NCI-H446 (cell line): ENCODE data around the gene NEK2.
A peak's percentile ranks its signal among the peaks of the same experiment; 100 is the strongest.
"Not testable (repeated sequence)": the region's sequence is repeated elsewhere in the genome, so short reads cannot be mapped to it uniquely, and the experiment has no call there.

Source experiments
- DNase-seq, 2 experiments: peaks; one replicate each; lab custom pipeline; 2025; lab: John Stamatoyannopoulos, UW

The NEK2 gene

DNA sequence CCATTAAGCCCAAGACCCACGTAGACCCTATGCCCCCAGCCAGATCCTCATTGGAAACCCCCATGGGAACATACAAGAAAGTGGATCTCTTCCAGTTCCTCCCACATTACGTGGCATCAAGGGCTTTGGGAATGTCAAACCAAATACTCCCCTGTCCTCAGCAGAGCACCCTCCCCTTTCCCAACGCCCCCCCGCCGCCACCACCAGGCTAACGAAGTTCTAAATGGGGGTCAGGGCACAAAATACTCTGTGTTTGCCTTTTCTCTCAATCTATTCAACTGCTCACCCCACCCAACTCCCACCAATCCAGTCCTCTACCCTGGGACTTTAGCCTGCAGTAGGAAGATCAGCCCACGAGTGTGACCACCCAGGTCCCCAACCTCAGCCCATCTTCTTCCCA is 24.5 kb downstream of the NEK2 start:
- no peak for DNase-seq

DNA sequence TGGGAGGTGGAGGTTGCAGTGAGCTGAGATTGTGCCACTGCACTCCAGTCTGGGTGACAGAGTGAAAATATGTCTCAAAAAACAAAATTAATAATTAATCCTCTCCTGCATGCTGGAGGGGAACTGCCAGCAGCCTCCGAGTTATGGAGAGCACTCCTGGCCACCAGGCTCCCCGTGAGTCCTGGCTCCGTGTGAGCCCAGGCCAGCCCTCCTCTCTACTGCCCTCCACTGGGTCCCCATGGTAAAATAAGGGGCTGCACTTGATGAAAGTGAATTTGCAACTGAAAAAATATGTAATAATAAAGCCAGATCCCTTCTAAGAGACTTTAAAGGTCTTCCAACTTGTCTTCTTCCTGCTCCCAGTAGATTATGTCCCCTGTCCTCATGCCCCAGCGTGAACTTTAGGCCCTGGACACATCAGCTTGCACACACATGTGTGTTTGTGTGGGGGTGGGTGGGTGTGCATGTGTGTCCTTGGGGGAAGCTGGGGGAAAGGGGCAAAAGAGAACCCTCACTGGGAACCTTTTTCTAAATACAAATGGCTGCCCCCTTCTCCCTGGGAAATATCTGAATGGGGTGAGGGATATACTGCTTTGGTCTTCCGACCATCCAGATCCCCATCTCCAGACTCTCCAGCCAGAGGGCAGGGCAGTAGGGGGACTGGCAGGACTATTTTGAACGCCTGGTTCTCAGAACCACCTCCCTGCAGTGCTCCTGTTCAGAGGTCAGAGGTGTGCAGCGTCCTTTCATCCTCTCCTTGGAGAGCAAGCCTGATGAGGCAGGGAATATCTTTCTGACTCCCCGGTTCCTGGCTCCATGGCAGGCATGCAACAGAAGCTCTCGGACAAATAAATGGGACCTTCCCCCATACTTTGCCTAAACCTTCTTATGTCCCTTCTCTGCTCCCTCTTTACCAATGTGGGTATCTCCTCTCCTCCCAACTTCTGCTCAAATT is 26.2 kb downstream of the NEK2 start:
- peak; percentile 16 to 57 for DNase-seq

DNA sequence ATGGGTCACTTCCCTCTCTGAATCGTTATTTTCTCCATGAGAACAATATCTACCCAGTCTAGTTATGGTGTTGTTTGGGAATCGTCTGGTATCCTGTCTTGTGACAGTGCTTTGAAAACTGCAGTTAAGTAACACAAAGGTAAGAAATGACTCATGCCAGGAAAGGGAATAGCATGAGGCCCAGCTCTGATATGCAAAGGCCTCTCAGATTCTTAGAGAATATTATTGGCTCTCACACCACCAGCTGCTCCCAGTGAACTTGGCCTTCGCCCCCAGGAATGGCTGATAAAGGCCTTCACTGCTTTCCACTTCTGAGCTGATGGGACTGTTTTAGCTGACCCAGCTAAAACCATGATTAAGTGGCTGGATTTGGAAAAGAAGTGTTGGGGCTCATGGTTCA is 27.1 kb downstream of the NEK2 start:
- DNase-seq: no peak

DNA sequence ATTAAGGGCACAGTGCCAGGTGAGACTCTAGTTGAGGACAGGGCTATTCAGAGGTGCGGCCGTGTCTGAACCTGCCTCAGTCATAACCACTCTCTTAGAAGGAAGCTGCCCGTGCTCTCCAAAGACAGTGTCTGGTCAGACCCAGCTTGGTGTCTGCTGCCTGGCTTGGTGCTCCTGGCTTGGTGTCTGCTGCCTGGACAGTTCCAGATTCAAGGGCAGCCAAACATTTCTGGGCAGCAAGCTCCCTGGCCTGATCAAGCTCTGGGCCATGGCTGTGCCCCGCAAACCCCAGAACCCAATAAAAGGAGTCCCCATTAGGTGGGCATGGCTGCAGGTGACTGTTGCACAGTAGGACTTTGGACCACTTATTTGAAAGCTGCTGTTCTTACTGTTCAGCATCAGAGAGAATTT is 27.7 kb downstream of the NEK2 start:
- no peak for DNase-seq

DNA sequence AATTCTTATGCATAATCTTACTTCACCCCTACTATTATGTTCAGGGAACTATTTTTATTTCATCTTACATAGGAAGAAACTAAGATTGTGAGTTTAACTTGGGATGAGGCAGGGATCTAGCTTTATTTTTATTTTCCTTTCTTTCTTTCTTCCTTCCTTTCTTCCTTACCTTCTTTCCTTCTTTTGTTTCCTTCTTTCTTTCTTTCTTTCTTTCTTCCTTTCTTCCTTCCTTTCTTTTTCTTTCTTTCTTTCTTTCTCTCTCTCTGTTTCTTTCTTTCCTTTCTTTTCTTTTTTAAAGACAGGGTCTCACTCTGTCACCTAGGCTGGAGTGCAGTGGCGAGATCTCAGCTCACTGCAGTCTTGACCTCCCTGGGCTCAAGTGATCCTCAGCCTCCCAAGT is 28.9 kb downstream of the NEK2 start:
- no peak for DNase-seq

DNA sequence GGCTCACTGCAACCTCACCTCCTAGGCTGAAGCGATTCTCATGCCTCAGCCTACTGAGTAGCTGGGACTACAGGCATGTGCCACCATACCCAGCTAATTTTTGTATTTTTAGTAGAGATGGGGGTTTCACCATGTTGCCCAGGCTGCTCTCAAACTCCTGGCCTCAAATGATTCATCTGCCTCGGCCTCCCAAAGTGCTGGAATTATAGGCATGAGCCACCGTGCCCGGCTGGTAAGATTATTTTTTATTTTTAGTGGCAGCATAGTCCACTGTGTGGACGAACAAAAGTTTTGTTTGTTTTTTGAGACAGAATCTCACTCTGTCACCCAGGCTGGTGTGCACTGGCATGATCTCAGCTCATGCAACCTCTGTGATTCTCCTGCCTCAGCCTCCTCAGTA is 29.8 kb downstream of the NEK2 start:
- not testable (repeated sequence) for DNase-seq

DNA sequence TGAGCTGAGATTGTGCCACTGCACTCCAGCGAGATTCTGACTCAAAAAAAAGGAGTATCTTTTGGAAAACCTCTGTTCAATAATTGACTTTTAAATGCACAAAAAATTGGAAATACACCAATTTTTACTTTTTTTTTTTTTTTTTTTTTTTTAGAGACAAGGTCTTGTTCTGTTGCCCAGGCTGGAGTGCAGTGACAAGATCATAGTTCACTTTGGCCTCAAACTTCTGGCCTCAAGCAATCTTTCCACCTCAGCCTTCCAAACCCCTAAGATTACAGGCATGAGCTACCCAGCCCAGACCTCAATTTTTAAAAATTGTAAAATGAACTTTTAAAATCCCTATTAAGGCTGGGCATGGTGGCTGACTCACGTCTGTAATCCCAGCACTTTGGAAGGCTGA is 30.8 kb downstream of the NEK2 start:
- DNase-seq: no peak

DNA sequence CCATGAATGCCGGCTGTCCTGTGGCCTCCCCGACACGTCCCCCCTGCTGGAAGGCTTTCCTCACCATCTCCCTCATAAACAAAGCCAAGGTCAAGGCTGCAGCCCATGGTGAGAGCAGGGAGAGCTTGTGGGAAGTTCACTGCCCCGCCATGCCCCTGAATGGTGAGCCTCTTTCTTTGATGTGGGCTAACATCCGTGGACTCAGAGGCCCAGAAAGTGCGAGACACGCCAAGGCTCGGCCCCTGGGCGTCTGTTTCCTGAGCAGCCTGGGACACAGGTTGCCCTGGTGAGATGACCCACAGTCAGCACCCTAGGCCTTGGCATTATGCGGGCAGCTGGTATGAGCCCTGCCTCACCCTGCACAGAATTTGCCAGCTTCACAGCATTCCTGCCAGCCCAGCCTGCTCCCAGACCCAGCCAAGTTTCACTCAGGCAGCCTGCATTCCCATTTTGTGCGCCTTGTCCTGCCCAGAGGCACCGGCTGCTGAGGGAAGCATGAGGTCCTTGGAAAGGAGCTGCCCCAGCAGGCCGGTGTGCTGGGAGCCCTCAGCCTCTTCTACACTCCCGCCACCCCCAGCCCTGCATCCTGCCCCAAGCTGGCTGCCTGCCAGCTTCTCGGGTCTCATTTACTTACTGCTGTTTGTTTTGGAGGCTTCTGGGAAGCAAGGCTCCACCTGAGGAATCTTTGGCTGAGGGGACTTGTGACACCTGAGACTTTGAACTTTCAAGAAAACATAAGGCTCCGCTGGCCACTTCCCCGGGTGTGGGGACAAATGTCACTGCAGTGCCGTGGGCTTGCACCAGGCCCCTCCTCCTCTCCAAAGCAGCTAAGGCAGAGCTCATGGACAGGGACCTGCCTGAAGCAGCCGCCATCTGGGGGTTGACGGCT is 31.9 kb downstream of the NEK2 start:
- peak in 1 of 2 experiments; percentile 74 for DNase-seq

DNA sequence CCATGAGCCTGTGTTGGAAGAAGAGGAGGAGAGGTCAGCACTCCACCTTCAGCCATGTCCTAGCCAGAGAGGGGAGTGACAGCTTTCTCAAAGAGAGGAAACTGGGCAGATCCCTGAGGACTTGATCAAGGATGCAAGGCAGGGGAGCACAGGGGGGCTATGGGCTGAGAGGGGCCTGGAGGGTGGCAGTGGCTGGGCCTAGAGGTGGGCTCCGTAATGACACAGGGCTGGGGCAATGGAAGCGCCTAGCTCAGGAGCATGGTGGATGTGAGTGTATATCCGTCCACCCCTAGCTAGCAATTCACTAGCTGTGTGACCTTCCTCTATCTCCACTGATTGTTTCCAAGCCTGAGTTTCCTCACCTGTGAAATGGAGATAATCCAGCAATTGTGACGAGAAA is 32.6 kb downstream of the NEK2 start:
- DNase-seq: no peak

DNA sequence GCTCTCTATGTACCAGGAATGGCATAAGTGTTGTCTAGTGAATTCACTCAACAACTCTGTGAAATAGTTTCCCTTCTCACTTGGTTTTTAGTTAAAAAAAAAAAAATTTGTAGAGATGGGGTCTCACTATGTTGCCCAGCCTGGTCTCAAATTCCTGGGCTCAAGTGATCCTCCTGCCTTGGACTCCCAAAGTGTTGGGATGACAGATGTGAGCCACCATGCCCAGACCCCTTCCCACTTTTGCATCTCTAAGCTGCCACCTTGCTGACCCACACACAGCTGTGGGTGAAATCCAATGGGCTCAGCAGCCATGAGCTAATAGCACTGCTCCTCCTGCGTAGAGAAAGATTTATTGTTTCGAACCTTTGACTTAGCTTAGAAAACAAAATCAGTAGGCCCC is 33.5 kb downstream of the NEK2 start:
- no peak for DNase-seq

DNA sequence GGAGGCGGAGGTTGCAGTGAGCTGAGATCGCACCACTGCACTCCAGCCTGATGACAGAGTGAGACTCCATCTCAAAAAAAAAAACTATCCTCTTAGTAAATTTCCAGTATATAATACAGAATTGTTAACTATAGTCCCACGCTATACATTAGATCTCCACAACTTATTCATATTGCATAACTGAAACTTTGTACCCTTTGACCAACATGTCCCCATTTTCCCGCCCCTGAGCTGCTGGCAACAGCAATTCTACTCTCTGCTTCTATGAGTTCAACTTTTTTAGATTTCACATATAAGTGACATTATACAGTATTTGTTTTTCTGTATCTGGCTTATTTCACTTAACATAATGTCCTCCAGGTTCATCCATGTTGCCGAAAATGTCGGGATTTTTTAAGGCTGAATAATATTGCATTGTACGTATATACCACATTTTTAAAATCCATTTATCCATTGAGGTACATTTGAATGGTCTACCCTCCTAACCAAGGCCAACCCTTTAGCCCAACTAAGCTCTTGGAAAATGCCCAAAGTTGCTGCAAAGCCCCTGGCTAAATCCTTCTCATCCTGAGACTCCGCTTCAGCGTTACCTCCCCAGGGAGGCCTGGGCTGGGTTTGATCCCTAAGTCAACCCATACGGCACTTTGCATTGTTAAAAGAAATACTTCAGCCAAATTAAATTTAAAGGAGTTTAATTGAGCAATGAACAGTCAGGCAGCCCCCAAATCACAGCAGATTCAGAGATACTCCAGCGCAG is 34.2 kb downstream of the NEK2 start:
- DNase-seq: no peak

DNA sequence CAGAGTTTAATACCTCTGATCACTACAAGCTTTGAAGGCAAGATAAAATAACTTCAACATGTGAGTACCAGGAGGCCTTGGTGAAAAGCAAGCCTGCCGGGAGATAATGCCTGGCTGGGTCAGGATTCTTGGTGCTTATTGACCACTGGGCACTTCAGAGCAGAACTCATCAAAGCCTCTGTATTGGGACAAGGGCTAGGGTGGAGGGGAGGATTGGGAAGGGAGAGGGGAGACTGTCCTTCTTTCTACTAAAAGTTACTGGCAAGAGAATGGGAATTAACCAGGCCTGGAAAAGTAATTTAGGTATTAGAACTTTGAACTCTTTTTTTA is 35.2 kb downstream of the NEK2 start:
- DNase-seq: no peak

DNA sequence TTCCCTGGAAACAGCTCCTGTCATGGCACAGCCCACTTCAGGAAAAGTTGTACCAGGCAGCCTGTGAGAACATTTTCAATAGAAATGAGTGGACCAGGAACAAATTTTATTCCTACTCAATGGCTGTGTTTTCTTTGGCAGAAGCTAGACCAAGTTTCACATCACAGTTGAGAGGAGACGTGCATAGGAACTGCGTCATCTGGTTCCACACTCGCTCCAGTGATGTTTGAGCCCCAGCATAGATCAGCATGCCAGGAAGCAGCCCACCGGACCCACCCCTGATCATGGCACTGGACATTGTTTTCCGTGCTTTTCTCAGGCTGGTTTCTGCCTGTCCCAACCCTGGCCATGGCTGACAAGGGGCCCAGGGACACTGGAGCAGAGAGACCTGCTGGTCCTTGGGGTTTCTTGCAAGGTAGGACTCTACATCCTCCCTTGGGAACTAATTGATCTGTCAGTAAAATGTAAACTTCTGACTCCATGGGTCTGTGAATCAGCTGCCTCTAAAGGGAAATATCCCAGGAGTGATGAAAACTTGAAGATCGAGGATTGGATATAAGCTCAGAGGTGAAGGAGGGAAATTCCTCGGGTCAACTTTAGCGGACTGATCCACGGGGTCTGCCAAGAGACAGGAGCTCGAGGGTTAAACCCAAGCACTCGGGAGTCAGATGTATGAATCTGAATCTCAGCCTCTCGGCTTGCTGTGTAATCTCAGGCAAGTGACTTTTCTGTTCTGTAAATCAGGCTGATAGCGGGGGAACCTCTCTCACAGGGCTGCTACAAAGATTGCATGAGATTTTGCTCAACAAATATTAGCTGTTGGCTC is 35.7 kb downstream of the NEK2 start:
- DNase-seq: no peak

DNA sequence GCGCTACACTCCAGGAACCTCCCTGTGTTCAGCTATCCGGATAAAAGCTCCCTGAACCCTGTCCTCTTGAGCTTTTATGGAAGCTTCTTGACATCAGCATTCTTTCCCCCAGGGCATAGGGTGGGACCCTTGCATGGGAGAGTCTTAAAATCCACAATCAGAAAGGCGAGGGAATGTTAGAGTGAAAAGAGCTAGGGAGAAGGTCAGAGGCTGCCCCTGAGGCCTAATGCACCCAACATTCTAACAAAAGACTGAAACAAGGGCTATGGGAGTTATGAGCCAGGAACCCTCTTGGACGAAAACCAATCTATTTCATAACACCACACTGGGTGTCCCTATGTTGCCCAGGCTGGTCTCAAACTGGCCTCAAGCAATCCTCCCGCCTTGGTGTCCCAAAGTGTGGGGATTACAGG is 36.7 kb downstream of the NEK2 start:
- DNase-seq: no peak

DNA sequence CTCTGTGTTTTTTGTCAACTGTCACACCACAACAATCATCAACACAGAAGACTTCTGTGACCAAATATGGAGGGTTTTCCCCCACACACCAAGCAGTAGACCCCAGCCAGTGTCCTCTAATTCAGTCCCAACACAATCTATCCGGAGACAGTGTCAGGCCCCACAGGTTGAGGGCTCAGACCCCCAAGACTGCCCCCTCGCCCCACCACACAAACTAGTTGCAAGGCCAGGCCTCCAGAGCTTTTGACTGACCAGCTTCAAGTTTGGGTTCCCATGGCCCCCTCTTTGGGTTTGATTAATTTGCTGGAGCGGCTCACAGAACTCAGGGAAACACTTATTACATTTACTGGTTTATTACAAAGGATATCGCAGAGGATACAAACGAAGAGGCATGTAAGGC is 37.2 kb downstream of the NEK2 start:
- DNase-seq: no peak

DNA sequence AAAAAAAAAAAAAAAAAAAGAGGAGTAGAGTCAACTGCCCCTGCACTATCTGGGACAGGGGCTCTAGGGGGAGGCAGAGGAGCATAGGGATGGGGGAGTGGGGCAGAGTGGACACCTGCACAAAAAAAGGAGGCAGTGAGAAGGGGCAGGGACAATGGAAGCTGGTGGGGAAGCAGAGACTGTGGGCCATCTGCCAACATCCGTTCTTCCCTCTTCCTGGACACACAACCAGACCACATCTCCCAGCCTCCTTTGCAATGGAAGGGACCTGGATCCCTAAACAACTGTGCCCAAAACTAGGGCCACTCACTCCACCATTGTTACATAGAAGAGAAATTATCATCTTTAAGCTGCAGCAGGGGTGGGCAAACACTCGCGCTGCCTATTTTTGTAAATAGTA is 38.4 kb downstream of the NEK2 start:
- no peak for DNase-seq

DNA sequence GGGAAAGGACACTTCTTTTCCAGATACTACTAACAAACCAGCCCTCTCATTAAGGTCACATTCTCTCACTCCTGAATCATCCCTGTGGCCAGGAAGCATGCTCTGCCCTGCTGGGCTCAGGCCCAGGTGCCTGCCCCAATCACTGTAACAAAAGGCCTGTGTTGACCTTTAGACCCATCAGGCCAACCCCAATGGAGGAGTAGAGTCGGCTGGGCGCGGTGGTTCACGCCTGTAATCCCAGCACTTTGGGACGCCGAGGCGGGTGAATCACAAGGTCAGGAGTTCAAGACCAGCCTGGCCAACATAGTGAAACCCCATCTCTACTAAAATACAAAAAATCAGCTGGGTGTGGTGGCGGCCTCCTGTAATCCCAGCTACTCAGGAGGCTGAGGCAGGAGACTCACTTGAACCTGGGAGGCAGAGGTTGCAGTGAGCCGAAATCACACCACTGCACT is 38.8 kb downstream of the NEK2 start:
- not testable (repeated sequence) for DNase-seq

DNA sequence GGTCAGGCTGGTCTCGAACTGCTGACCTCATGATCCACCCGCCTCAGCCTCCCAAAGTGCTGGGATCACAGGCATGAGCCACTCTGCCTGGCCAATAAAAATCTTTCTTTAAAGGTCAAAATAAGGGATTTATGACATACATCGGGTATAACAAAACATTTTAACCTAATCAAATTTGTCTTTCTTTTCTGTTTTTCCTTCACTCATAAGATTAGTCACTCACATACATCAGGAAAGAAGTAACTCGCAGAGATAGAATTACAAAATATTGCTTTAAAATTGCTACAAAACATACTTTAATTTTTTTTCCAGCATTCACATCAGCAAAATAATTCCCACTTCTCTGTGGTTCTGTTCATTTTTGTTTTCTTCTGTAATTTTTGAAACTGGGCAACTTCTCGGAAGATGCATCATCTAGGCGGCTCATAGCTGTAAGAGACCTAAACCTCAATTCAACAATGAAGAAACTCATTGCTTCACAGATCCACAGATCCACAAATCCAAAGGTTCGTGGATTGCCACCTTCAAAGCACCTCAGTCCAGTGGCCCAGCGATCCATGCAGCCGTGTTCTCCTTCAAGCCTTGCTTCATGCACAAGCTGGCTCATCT is 39.7 kb downstream of the NEK2 start:
- DNase-seq: no peak

DNA sequence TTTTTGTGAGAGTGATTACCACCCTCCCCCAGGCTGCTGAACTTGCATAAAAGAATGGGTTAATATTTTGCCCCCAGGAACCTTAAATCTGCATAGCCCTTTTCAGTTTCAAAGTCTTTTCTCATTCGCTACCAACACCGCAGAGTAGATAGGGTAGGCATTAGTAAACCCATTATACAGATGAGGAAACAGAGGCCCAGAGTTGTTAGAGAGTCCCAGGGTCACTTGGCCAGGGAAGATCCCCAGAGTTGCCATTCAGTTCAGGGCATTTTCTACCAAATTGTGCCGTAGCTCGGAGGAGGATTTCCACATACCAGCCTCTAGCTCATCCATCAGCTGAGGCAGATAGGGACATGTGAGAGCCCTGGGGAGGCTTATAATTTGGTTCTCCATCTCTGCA is 40.5 kb downstream of the NEK2 start:
- DNase-seq: no peak

DNA sequence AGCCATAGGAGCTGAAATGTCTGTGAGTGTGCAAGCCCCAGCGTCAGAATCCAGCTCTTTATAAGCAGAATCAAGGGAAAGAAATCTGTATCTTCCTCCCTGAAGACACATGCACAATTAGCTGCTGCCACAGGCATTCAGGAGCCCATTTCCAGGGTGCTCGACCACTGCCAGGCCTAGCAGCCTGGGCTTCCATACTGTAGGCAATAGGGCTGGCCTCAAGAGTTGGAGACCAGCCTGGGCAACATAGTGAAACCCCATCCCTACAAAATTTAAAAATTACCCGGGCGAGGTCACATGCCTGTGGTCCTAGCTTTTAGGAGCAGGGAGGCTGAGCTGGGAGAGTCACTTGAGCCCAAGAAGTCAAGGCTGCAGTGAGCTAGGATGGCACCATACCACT is 41.0 kb downstream of the NEK2 start:
- DNase-seq: no peak

DNA sequence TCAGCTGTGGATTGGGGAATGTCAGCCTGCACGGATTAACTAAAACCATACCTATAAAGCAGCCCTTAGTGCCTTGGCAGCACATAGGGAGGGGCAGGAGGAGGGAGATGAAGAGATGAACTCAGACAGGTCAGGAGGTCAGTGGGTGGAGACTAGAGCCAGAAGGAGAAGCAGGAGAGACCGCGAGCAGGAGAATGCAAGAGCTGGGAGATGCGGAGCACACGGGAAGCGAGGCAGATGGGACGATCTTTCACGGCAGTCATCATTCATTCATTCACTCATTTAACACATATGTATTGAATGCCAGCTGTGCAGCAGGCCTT is 41.9 kb downstream of the NEK2 start:
- DNase-seq: no peak
